Suprapubic skin (tissue), 3 donors: ENCODE results near the gene CCDC148.

Experiments used
- POLR2A ChIP-seq, 2 donors: fragments of 450-650 bp; IDR thresholded peaks; one replicate each; pipeline ENCODE4 v1.6.1; 2017; ENCODE audit warnings: antibody characterized with exemption in 2 of 2, mild to moderate bottlenecking in 2 of 2, moderate library complexity in 2 of 2
- TF ChIP-seq, protein P1 (sequence below), 2 donors: fragments of 200-600 bp in 1 of 2; fragments of 450-650 bp in 1 of 2; sonication (generic) in 1 of 2; IDR thresholded peaks; one replicate each; pipeline ENCODE4 v1.5.1; 2016 to 2019; ENCODE audit warnings: antibody characterized with exemption in 2 of 2, mild to moderate bottlenecking in 1 of 2, moderate library complexity in 1 of 2

DNA sequence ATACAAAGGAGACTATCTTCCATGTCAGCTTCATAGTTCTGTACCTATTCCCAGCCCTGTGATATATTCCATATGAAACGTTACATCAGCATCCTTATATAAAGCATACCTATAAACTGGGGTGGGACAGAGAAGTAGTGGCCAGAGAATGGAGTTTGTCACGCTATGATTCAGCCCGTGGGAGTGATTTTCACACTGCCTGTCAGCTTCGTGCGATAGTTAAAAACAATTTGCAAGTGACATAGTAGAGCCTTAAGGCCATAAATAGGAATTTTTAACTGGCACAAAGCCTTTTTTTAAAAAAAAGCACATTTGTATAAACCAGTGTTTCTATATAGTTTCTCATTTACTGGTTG, 30.4 kb upstream of the CCDC148 start:
- TF ChIP-seq, protein P1, sequence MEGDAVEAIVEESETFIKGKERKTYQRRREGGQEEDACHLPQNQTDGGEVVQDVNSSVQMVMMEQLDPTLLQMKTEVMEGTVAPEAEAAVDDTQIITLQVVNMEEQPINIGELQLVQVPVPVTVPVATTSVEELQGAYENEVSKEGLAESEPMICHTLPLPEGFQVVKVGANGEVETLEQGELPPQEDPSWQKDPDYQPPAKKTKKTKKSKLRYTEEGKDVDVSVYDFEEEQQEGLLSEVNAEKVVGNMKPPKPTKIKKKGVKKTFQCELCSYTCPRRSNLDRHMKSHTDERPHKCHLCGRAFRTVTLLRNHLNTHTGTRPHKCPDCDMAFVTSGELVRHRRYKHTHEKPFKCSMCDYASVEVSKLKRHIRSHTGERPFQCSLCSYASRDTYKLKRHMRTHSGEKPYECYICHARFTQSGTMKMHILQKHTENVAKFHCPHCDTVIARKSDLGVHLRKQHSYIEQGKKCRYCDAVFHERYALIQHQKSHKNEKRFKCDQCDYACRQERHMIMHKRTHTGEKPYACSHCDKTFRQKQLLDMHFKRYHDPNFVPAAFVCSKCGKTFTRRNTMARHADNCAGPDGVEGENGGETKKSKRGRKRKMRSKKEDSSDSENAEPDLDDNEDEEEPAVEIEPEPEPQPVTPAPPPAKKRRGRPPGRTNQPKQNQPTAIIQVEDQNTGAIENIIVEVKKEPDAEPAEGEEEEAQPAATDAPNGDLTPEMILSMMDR (IDR thresholded peaks at IDR 0.05) = no peak
- TF ChIP-seq POLR2A (IDR thresholded peaks at IDR 0.05) = no peak
